ENCODE data around the gene ZNF500.

DNA sequence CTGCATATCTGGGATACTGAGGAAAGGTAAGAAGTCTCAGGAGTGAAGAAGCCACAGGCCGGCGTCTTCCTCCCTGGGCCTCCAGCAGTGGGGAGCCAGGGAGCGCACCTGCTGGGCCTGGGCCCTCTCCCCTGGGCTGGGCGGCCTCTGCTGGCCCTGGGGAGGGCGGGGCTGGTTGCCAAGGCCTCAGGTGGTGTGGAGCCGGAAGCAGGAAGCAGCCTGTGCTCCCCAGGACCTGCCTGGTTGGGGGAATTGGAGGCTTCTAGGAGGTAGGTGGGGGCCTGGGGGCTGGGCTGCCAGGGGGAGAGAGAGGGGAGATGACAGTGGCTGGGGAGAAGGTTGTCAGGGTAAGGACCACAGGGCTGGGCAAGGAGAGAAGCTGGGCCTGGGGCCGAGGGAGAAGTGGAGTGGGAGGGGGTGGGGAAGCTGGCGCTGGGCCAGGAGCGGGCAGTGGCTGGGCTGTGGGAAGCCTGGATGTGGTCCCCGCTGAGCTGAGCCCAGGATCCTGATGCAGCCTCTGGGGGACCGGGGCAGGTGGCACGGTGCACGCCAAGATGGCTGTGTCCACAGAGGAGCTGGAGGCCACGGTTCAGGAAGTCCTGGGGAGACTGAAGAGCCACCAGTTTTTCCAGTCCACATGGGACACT, 28.3 kb upstream of the ZNF500 start, which contains the start of gene SMIM22:
- TF ChIP-seq CTCF (IDR thresholded peaks at IDR 0.05) (no peak), POLR2A (IDR thresholded peaks at IDR 0.05) (no peak)
